ENCODE results near the gene NTM.

The NTM gene

DNA sequence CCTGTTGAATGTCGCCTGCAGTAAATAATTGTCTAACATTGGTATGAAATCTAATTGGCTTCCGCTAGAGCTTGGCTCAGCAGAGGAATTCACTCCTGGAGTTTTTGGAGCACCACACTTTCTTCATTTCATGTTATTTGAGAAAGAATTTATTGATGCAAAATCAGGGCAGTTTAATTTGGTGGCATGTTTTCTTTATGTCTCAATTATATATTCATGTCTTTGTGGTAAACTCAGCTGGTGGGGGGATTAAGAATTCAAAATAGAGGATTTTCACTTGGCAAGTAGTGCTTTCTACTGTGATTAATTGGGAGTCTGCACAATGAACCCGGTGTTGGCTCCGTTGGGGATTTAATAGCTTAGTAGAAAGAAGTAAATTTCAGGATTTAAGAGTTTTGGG is 784.4 kb downstream of the NTM start:
- TF ChIP-seq, protein P1, sequence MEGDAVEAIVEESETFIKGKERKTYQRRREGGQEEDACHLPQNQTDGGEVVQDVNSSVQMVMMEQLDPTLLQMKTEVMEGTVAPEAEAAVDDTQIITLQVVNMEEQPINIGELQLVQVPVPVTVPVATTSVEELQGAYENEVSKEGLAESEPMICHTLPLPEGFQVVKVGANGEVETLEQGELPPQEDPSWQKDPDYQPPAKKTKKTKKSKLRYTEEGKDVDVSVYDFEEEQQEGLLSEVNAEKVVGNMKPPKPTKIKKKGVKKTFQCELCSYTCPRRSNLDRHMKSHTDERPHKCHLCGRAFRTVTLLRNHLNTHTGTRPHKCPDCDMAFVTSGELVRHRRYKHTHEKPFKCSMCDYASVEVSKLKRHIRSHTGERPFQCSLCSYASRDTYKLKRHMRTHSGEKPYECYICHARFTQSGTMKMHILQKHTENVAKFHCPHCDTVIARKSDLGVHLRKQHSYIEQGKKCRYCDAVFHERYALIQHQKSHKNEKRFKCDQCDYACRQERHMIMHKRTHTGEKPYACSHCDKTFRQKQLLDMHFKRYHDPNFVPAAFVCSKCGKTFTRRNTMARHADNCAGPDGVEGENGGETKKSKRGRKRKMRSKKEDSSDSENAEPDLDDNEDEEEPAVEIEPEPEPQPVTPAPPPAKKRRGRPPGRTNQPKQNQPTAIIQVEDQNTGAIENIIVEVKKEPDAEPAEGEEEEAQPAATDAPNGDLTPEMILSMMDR (IDR thresholded peaks at IDR 0.05): no peak
- no peak overlapping the region for H3K27ac ChIP-seq

DNA sequence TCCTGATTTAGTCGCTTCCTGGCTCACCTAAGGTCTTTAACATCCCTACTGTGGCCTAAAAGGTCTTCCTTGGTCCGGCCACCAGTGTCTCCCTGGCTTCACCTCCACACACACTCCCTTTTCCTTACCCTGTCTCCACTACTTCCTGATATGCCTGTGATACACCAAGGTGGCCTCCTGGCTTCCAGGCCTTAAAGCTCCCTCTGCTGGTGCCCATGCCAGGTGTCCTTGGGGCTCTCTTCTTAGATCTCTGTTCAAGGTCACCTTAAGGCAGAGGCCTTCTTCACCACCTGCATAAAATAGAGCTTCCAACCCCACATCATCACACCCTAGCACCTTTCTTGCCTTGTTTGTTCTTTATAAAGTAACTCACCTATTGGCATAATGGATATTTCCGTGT is 787.7 kb downstream of the NTM start:
- Histone ChIP-seq H2AFZ (no peak overlapping the region), H3K4me1 (peaks cover 6% of the 10 kb centered on the region), H3K27ac (no peak overlapping the region), H3K4me2 (ENCODE audit: low read length) (no peak overlapping the region), H3K27me3 (ENCODE audit: control insufficient read depth, insufficient read depth, low read length) (no peaks in the 10 kb centered on the region), H3K4me3 (ENCODE audit: low read depth, low read length) (no peak overlapping the region), H3K79me2 (peaks cover 8% of the 10 kb centered on the region), H3K9me3 (ENCODE audit: control insufficient read depth, low read length) (no peaks in the 10 kb centered on the region), H3K36me3 (ENCODE audit: control insufficient read depth, insufficient read depth, low read length) (no peaks in the 10 kb centered on the region), H3K9ac (no peak overlapping the region)
- TF ChIP-seq, protein P1 (IDR thresholded peaks at IDR 0.05): peak; percentile 35

More for the DNA sequence above, 784.4 kb downstream of the NTM start:
- no peaks in the 10 kb centered on the region for H3K9me3 ChIP-seq (ENCODE audit: control insufficient read depth, low read length)
- peaks cover 6% of the 10 kb centered on the region for H3K4me1 ChIP-seq
- H3K4me3 ChIP-seq (ENCODE audit: low read depth, low read length): no peak overlapping the region
- no peak overlapping the region for H3K4me2 ChIP-seq (ENCODE audit: low read length)
- H3K79me2 ChIP-seq: peaks cover 8% of the 10 kb centered on the region
- no peak overlapping the region for H3K9ac ChIP-seq
- no peaks in the 10 kb centered on the region for H3K27me3 ChIP-seq (ENCODE audit: control insufficient read depth, insufficient read depth, low read length)
- no peak overlapping the region for H2AFZ ChIP-seq
- H3K36me3 ChIP-seq (ENCODE audit: control insufficient read depth, insufficient read depth, low read length): no peaks in the 10 kb centered on the region

DNA sequence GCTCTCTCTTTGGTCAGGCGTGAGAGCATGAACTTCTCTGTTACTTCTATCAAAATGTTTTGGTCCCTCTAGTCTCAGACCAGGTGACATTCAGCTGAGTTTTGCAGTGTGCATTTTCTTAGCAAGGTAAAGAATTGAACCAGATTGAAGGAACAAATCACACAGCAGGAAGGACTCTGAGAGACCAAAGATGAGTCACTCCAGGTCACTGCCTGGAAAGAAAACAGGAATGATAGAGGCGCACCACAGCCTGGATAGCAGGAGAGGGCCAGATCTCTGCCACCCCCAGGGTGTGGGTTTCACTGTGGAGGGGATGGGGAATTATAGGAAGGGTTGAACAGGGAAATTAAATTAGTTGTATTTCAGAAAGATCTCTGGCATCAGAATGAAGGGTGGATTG is 788.3 kb downstream of the NTM start:
- no peak overlapping the region for H3K27ac ChIP-seq
- no peaks in the 10 kb centered on the region for H3K36me3 ChIP-seq (ENCODE audit: control insufficient read depth, insufficient read depth, low read length)
- H2AFZ ChIP-seq: no peak overlapping the region
- H3K9me3 ChIP-seq (ENCODE audit: control insufficient read depth, low read length): no peaks in the 10 kb centered on the region
- H3K4me2 ChIP-seq (ENCODE audit: low read length): no peak overlapping the region
- H3K4me3 ChIP-seq (ENCODE audit: low read depth, low read length): no peak overlapping the region
- peaks cover 6% of the 10 kb centered on the region for H3K4me1 ChIP-seq
- H3K9ac ChIP-seq: no peak overlapping the region
- H3K27me3 ChIP-seq (ENCODE audit: control insufficient read depth, insufficient read depth, low read length): no peaks in the 10 kb centered on the region
- TF ChIP-seq, protein P1 (IDR thresholded peaks at IDR 0.05): no peak
- peaks cover 8% of the 10 kb centered on the region for H3K79me2 ChIP-seq

DNA sequence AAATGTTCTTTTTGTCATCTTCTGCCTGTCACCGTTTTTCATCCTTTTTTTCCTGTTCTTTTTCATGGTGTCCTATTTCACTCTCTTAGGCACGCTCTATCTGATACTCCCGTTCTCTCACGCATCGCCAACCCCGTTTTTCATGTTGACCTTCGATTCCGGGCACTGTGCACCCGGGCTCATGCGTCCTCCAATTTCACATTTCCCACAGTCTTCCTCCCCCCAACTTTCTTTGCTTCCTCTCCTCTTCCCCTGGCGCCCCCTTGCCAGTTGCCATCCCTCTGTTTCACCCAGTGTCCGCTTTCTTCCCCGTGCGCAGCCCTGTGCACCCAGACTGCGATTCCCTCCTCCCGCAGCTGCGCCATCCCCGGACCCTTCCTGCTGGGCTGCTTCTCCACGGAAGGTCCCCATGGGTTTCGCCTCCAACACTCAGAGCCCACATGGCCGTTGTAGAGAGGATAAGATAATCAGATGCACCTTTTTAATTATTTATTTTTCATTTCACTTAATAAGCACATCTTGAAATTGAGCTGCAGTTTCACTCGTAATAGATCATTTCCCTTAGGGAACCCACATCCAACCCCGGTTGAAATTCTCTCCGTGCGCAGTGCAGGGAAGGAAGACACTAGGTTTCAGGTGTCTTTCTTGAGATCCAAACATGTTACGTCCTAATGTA is 791.1 kb downstream of the NTM start:
- H3K27me3 ChIP-seq (ENCODE audit: control insufficient read depth, insufficient read depth, low read length): no peaks in the 10 kb centered on the region
- H3K4me2 ChIP-seq (ENCODE audit: low read length): no peak overlapping the region
- H3K36me3 ChIP-seq (ENCODE audit: control insufficient read depth, insufficient read depth, low read length): no peaks in the 10 kb centered on the region

More for the DNA sequence above, 791.1 kb downstream of the NTM start:
- no peak overlapping the region for H3K9ac ChIP-seq
- peaks cover 6% of the 10 kb centered on the region for H3K4me1 ChIP-seq
- H3K9me3 ChIP-seq (ENCODE audit: control insufficient read depth, low read length): no peaks in the 10 kb centered on the region
- no peak overlapping the region for H3K4me3 ChIP-seq (ENCODE audit: low read depth, low read length)
- TF ChIP-seq, protein P1 (IDR thresholded peaks at IDR 0.05): no peak
- peaks cover 8% of the 10 kb centered on the region for H3K79me2 ChIP-seq
- H3K27ac ChIP-seq: no peak overlapping the region
- no peak overlapping the region for H2AFZ ChIP-seq

Measured in parathyroid adenoma (tissue), 2 donors.